ENCODE measurements around the gene SPSB3.

The SPSB3 gene

GRCh38 chr16:1818204-1818872 is 36.0 kb upstream of the SPSB3 start:
- WGBS (ENCODE audit: extremely low coverage, insufficient coverage, low lambda C conversion rate) = no CpG with 5 or more reads among the region's 27 CpGs
- Histone ChIP-seq H3K79me2 (ENCODE audit: control insufficient read depth, insufficient read depth, low read length) (no peaks in the 10 kb centered on the region), H3K56ac (ENCODE audit: low read length) (no peak overlapping the region), H3K4ac (ENCODE audit: low read depth, low read length) (no peak overlapping the region), H3K4me2 (ENCODE audit: low read length) (no peak overlapping the region), H3K36me3 (ENCODE audit: control insufficient read depth, insufficient read depth, low read length) (no peaks in the 10 kb centered on the region), H3K79me1 (ENCODE audit: low read length) (no peaks in the 10 kb centered on the region), H4K5ac (ENCODE audit: low read length) (no peak overlapping the region), H2BK5ac (ENCODE audit: low read length) (no peak overlapping the region), H3K4me1 (ENCODE audit: control insufficient read depth, low read depth, low read length) (no peaks in the 10 kb centered on the region), H3K4me3 (ENCODE audit: low read length) (no peak overlapping the region), H3K27me3 (ENCODE audit: insufficient read depth, low read length, poor library complexity) (no peaks in the 10 kb centered on the region), H3K9ac (ENCODE audit: low read length) (no peak overlapping the region), H2BK120ac (ENCODE audit: low read depth, low read length) (no peak overlapping the region), H2BK15ac (replicated peaks; ENCODE audit: low read depth) (no peak overlapping the region), H2AK5ac (ENCODE audit: low read length) (no peak overlapping the region), H4K8ac (ENCODE audit: low read depth, low read length) (no peak overlapping the region), H3K23ac (ENCODE audit: low read length) (no peak overlapping the region), H3K18ac (ENCODE audit: low read length) (no peak overlapping the region), H3K27ac (ENCODE audit: low read depth, low read length) (no peak overlapping the region)
- DNase-seq = no peak

GRCh38 chr16:1817716-1818115 is 35.3 kb upstream of the SPSB3 start:
- no peaks in the 10 kb centered on the region for H3K4me1 ChIP-seq (ENCODE audit: control insufficient read depth, low read depth, low read length)
- H3K27ac ChIP-seq (ENCODE audit: low read depth, low read length) = no peak overlapping the region
- H2BK15ac ChIP-seq (replicated peaks; ENCODE audit: low read depth) = no peak overlapping the region
- no peaks in the 10 kb centered on the region for H3K36me3 ChIP-seq (ENCODE audit: control insufficient read depth, insufficient read depth, low read length)
- H2AK5ac ChIP-seq (ENCODE audit: low read length) = no peak overlapping the region
- H4K8ac ChIP-seq (ENCODE audit: low read depth, low read length) = no peak overlapping the region
- H2BK120ac ChIP-seq (ENCODE audit: low read depth, low read length) = no peak overlapping the region
- H3K9ac ChIP-seq (ENCODE audit: low read length) = no peak overlapping the region
- no CpG with 5 or more reads among the region's 17 CpGs for WGBS (ENCODE audit: extremely low coverage, insufficient coverage, low lambda C conversion rate)
- no peak overlapping the region for H2BK5ac ChIP-seq (ENCODE audit: low read length)
- no peak overlapping the region for H3K18ac ChIP-seq (ENCODE audit: low read length)
- no peak overlapping the region for H3K56ac ChIP-seq (ENCODE audit: low read length)
- no peaks in the 10 kb centered on the region for H3K79me1 ChIP-seq (ENCODE audit: low read length)
- no peaks in the 10 kb centered on the region for H3K27me3 ChIP-seq (ENCODE audit: insufficient read depth, low read length, poor library complexity)
- no peak overlapping the region for H4K5ac ChIP-seq (ENCODE audit: low read length)
- no peak overlapping the region for H3K23ac ChIP-seq (ENCODE audit: low read length)
- no peak overlapping the region for H3K4me3 ChIP-seq (ENCODE audit: low read length)
- H3K4ac ChIP-seq (ENCODE audit: low read depth, low read length) = no peak overlapping the region
- no peak for DNase-seq
- no peak overlapping the region for H3K4me2 ChIP-seq (ENCODE audit: low read length)
- H3K79me2 ChIP-seq (ENCODE audit: control insufficient read depth, insufficient read depth, low read length) = no peaks in the 10 kb centered on the region

GRCh38 chr16:1817276-1817589 is 34.9 kb upstream of the SPSB3 start:
- Histone ChIP-seq H3K27ac (ENCODE audit: low read depth, low read length) (no peak overlapping the region), H2BK5ac (ENCODE audit: low read length) (no peak overlapping the region), H3K36me3 (ENCODE audit: control insufficient read depth, insufficient read depth, low read length) (no peaks in the 10 kb centered on the region), H2BK120ac (ENCODE audit: low read depth, low read length) (no peak overlapping the region), H3K79me2 (ENCODE audit: control insufficient read depth, insufficient read depth, low read length) (no peaks in the 10 kb centered on the region), H3K79me1 (ENCODE audit: low read length) (no peaks in the 10 kb centered on the region), H2BK15ac (replicated peaks; ENCODE audit: low read depth) (no peak overlapping the region), H3K27me3 (ENCODE audit: insufficient read depth, low read length, poor library complexity) (no peaks in the 10 kb centered on the region), H3K4ac (ENCODE audit: low read depth, low read length) (no peak overlapping the region), H4K8ac (ENCODE audit: low read depth, low read length) (no peak overlapping the region), H4K5ac (ENCODE audit: low read length) (no peak overlapping the region), H3K23ac (ENCODE audit: low read length) (no peak overlapping the region), H3K4me2 (ENCODE audit: low read length) (no peak overlapping the region), H3K4me3 (ENCODE audit: low read length) (no peak overlapping the region), H3K56ac (ENCODE audit: low read length) (no peak overlapping the region), H3K18ac (ENCODE audit: low read length) (no peak overlapping the region), H2AK5ac (ENCODE audit: low read length) (no peak overlapping the region), H3K4me1 (ENCODE audit: control insufficient read depth, low read depth, low read length) (no peaks in the 10 kb centered on the region), H3K9ac (ENCODE audit: low read length) (no peak overlapping the region)
- no CpG with 5 or more reads among the region's 9 CpGs for WGBS (ENCODE audit: extremely low coverage, insufficient coverage, low lambda C conversion rate)
- no peak for DNase-seq

GRCh38 chr16:1816396-1817275 is 34.3 kb upstream of the SPSB3 start:
- no peak overlapping the region for H3K9ac ChIP-seq (ENCODE audit: low read length)

GRCh38 chr16:1815461-1815860 is 33.1 kb upstream of the SPSB3 start:
- Histone ChIP-seq H3K27me3 (ENCODE audit: insufficient read depth, low read length, poor library complexity) (no peaks in the 10 kb centered on the region), H2BK120ac (ENCODE audit: low read depth, low read length) (no peak overlapping the region), H3K27ac (ENCODE audit: low read depth, low read length) (no peak overlapping the region), H3K79me1 (ENCODE audit: low read length) (no peaks in the 10 kb centered on the region), H4K5ac (ENCODE audit: low read length) (no peak overlapping the region), H3K56ac (ENCODE audit: low read length) (no peak overlapping the region), H4K8ac (ENCODE audit: low read depth, low read length) (no peak overlapping the region), H3K9ac (ENCODE audit: low read length) (no peak overlapping the region), H3K36me3 (ENCODE audit: control insufficient read depth, insufficient read depth, low read length) (no peaks in the 10 kb centered on the region), H3K79me2 (ENCODE audit: control insufficient read depth, insufficient read depth, low read length) (no peaks in the 10 kb centered on the region), H3K23ac (ENCODE audit: low read length) (no peak overlapping the region), H3K4me3 (ENCODE audit: low read length) (no peak overlapping the region), H3K4ac (ENCODE audit: low read depth, low read length) (no peak overlapping the region), H2BK5ac (ENCODE audit: low read length) (no peak overlapping the region), H2BK15ac (replicated peaks; ENCODE audit: low read depth) (no peak overlapping the region), H2AK5ac (ENCODE audit: low read length) (no peak overlapping the region), H3K4me1 (ENCODE audit: control insufficient read depth, low read depth, low read length) (no peaks in the 10 kb centered on the region), H3K18ac (ENCODE audit: low read length) (no peak overlapping the region), H3K4me2 (ENCODE audit: low read length) (no peak overlapping the region)
- DNase-seq = no peak
- no CpG with 5 or more reads among the region's 11 CpGs for WGBS (ENCODE audit: extremely low coverage, insufficient coverage, low lambda C conversion rate)

More at GRCh38 chr16:1816396-1817275, 34.3 kb upstream of the SPSB3 start:
- Histone ChIP-seq H3K36me3 (ENCODE audit: control insufficient read depth, insufficient read depth, low read length) (no peaks in the 10 kb centered on the region), H4K5ac (ENCODE audit: low read length) (no peak overlapping the region), H3K4me1 (ENCODE audit: control insufficient read depth, low read depth, low read length) (no peaks in the 10 kb centered on the region), H2AK5ac (ENCODE audit: low read length) (no peak overlapping the region), H3K56ac (ENCODE audit: low read length) (no peak overlapping the region), H3K27me3 (ENCODE audit: insufficient read depth, low read length, poor library complexity) (no peaks in the 10 kb centered on the region), H4K8ac (ENCODE audit: low read depth, low read length) (no peak overlapping the region), H3K27ac (ENCODE audit: low read depth, low read length) (no peak overlapping the region), H3K18ac (ENCODE audit: low read length) (no peak overlapping the region), H3K23ac (ENCODE audit: low read length) (no peak overlapping the region), H3K79me1 (ENCODE audit: low read length) (no peaks in the 10 kb centered on the region), H3K79me2 (ENCODE audit: control insufficient read depth, insufficient read depth, low read length) (no peaks in the 10 kb centered on the region), H3K4me3 (ENCODE audit: low read length) (no peak overlapping the region), H3K4ac (ENCODE audit: low read depth, low read length) (no peak overlapping the region), H2BK15ac (replicated peaks; ENCODE audit: low read depth) (no peak overlapping the region), H2BK120ac (ENCODE audit: low read depth, low read length) (no peak overlapping the region), H3K4me2 (ENCODE audit: low read length) (no peak overlapping the region), H2BK5ac (ENCODE audit: low read length) (no peak overlapping the region)
- no CpG with 5 or more reads among the region's 40 CpGs for WGBS (ENCODE audit: extremely low coverage, insufficient coverage, low lambda C conversion rate)
- no peak for DNase-seq

All from mesendoderm (in vitro differentiated cells).